ENCODE data around the gene ARID3A. TPM values are rescaled to one million over a fixed set of nuclear protein-coding genes. Genes with fewer than 3 reads are reported as not detected.

Gene ARID3A
- total and polyA plus RNA-seq, 2 of the 13 experiments (the other 11 are each of a cell fraction or from before 2014, with no cell fraction given), result 71.3 to 77.9 TPM

GRCh38 chr19:1000095-1000494 is 74.3 kb downstream of the ARID3A start, which contains the start of gene GRIN3B (continued):
- TF ChIP-seq SP1 (IDR thresholded peaks at IDR 0.05) (no peak), SP1 (CRISPR knock-in tag; IDR thresholded peaks at IDR 0.05) (0 out of 2 replicates have a peak, but pooled peaks have one; percentile 15), RELA (CRISPR knock-in tag; IDR thresholded peaks at IDR 0.05) (no peak), SIN3A (IDR thresholded peaks at IDR 0.05; ENCODE audit: borderline replicate concordance, low read depth, low read length) (peak; percentile 34; the same call in 1 of the 2 replicates), ZBTB21 (CRISPR knock-in tag; IDR thresholded peaks at IDR 0.05) (no peak), NCOR1 (IDR thresholded peaks at IDR 0.05; ENCODE audit: borderline replicate concordance, low read length) (no peak), ZNF740 (CRISPR knock-in tag; IDR thresholded peaks at IDR 0.05) (peak; percentile 98), ZNF468 (CRISPR knock-in tag; IDR thresholded peaks at IDR 0.05) (no peak), YEATS4 (CRISPR knock-in tag; IDR thresholded peaks at IDR 0.05; ENCODE audit: borderline replicate concordance) (no peak), SMYD3 (CRISPR knock-in tag; IDR thresholded peaks at IDR 0.05) (no peak), RBM22 (optimal IDR thresholded peaks at IDR 0.05; ENCODE audit: low read length) (no peak), ZNF292 (CRISPR knock-in tag; IDR thresholded peaks at IDR 0.05; ENCODE audit: borderline replicate concordance, low read depth) (no peak), ZNF275 (CRISPR knock-in tag; IDR thresholded peaks at IDR 0.05; ENCODE audit: borderline replicate concordance) (no peak), ZNF432 (CRISPR knock-in tag; IDR thresholded peaks at IDR 0.05; ENCODE audit: borderline replicate concordance) (no peak), AGO1 (IDR thresholded peaks at IDR 0.05; ENCODE audit: low read depth, low read length, poor library complexity, severe bottlenecking) (no peak), NPAS2 (CRISPR knock-in tag; IDR thresholded peaks at IDR 0.05; ENCODE audit: borderline replicate concordance) (no peak), ZNF883 (CRISPR knock-in tag; IDR thresholded peaks at IDR 0.05; ENCODE audit: not compliant biosample characterization) (no peak), HMGXB4 (CRISPR knock-in tag; IDR thresholded peaks at IDR 0.05; ENCODE audit: borderline replicate concordance in 1 of 2, low read depth in 1 of 2) (peak; percentile 36 to 77; a peak in 3 of 4 replicates), DBP (CRISPR knock-in tag; IDR thresholded peaks at IDR 0.05; ENCODE audit: not compliant biosample characterization) (no peak), LCORL (IDR thresholded peaks at IDR 0.05) (no peak), LCORL (CRISPR knock-in tag; IDR thresholded peaks at IDR 0.05) (peak; percentile 64), ZBTB7B (CRISPR knock-in tag; IDR thresholded peaks at IDR 0.05) (no peak)

Data from HepG2 (cell line).